ENCODE results near the gene PHF19. TPM values are rescaled to one million over a fixed set of nuclear protein-coding genes. Genes with fewer than 3 reads are reported as not detected.

PHF19 gene
- total RNA-seq, 1 experiment from 2014 or later, result 66.8 TPM

DNA sequence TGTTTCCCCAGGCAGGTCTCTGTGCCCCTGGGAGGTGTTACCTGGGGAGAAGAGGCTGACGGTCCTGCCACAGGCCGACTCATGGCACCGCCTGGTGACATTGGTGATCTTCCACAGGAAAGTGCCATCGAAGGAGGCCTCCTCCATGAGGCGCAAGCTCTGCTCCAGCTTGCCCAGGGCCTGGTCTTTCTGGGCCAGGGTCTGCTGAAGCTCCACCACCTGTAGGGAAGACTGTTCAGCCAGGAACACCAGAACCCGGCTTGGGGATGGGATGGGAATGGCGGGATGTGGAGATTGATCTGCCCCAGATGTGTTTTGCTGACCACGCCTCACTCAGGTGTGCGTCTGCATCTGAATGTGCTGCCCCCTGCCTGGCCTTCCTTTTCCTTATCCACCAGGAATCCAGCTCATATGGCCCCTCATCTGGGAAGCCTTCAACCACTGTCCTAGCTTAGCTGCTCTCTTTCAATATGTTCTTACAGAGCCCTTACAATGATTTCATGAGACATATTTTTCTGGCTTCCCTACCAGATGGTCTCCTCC is 34.4 kb upstream of the PHF19 start:
- Mint-ChIP-seq H3K36me3 (ENCODE audit: insufficient read depth in 1 of 3, low read depth in 3 of 3) (no peaks in the 10 kb centered on the region), H3K27me3 (ENCODE audit: low read depth) (no peaks in the 10 kb centered on the region), H3K4me3 (no peak overlapping the region), H3K9me3 (no peaks in the 10 kb centered on the region; a peak in 1 of 5 replicates), H3K27ac (peak overlapping the region in 1 of 3 experiments; percentile 76; a peak in 2 of 7 replicates), H3K4me1 (peaks cover 24 to 38% of the 10 kb centered on the region in 2 experiments)
- peak; percentile 29; the same call in 1 of the 3 replicates for TF ChIP-seq CTCF (conservative IDR thresholded peaks at IDR 0.05)
- H3K23me2 ChIP-seq (ENCODE audit: insufficient read length, low read depth, low read length, poor library complexity, severe bottlenecking), result no peaks in the 10 kb centered on the region
- H3K4me1 ChIP-seq (ENCODE audit: insufficient read depth, low read length), result peaks cover 10% of the 10 kb centered on the region; the same call in 1 of the 2 replicates
- no peak overlapping the region for H3K27ac ChIP-seq (ENCODE audit: insufficient read length, low read depth, low read length)
- WGBS (ENCODE audit: extremely low coverage, insufficient read length, low lambda C conversion rate), result no CpG with 5 or more reads among the region's 9 CpGs
- H3K23ac ChIP-seq (ENCODE audit: insufficient read length, low read depth, low read length), result no peak overlapping the region
- no peak overlapping the region for H4K5ac ChIP-seq (ENCODE audit: insufficient read length, low read depth, low read length)
- H3T11ph ChIP-seq (ENCODE audit: low read length), result no peak overlapping the region
- no peak overlapping the region for H3K4ac ChIP-seq (ENCODE audit: low read depth, low read length)
- no peak overlapping the region for H2BK12ac ChIP-seq (ENCODE audit: insufficient read length, low read depth, low read length)
- peak; percentile 58 for DNase-seq
- no peaks in the 10 kb centered on the region for H3K79me1 ChIP-seq (ENCODE audit: insufficient read depth, low read depth, low read length, poor library complexity, severe bottlenecking)
- no peak overlapping the region for H2BK120ac ChIP-seq (ENCODE audit: low read depth, low read length, poor library complexity, severe bottlenecking)
- H3K4me2 ChIP-seq (ENCODE audit: insufficient read depth, insufficient read length, low read length), result no peak overlapping the region
- H4K91ac ChIP-seq (ENCODE audit: insufficient read length, low read depth, low read length), result no peak overlapping the region
- H4K8ac ChIP-seq (replicated peaks; ENCODE audit: insufficient read length, low read depth, low read length), result no peak overlapping the region
- no peaks in the 10 kb centered on the region for H3K27me3 ChIP-seq (ENCODE audit: insufficient read depth, low read length)
- no peak overlapping the region for H2BK5ac ChIP-seq (ENCODE audit: insufficient read length, low read length)
- H2BK15ac ChIP-seq (ENCODE audit: low read depth, low read length), result no peak overlapping the region
- H2AFZ ChIP-seq (ENCODE audit: low read length), result no peak overlapping the region
- H2BK20ac ChIP-seq (ENCODE audit: low read depth, low read length, poor library complexity, severe bottlenecking), result no peak overlapping the region
- H3K18ac ChIP-seq (ENCODE audit: insufficient read length, low read depth, low read length), result no peak overlapping the region
- no peak overlapping the region for H3K14ac ChIP-seq (ENCODE audit: insufficient read depth, low read length)
- H3K9ac ChIP-seq (ENCODE audit: extremely low read depth, insufficient read length, low read length), result no peak overlapping the region
- no peaks in the 10 kb centered on the region for H4K20me1 ChIP-seq (ENCODE audit: control insufficient read depth, insufficient read depth, insufficient read length)
- H3K56ac ChIP-seq (ENCODE audit: insufficient read length, low read depth, low read length), result no peak overlapping the region
- no peaks in the 10 kb centered on the region for H3K9me3 ChIP-seq (ENCODE audit: control insufficient read depth, low read depth, low read length)
- H2AK5ac ChIP-seq (ENCODE audit: insufficient read length, low read length), result no peak overlapping the region
- H3K79me2 ChIP-seq (ENCODE audit: insufficient read depth, low read length), result no peaks in the 10 kb centered on the region

All from H9 (cell line).